GM18858 (cell line): Measurements from ENCODE around the gene SMCO1.
"Not testable (repeated sequence)": the region's sequence is repeated elsewhere in the genome, so short reads cannot be mapped to it uniquely, and the experiment has no call there.

Source experiments
- ATAC-seq: cut with Tn5 transposase; IDR thresholded peaks from one replicate; pipeline ENCODE4 v1.9.1; 2021; ENCODE audit not compliant: unreplicated experiment

SMCO1 gene, protein sequence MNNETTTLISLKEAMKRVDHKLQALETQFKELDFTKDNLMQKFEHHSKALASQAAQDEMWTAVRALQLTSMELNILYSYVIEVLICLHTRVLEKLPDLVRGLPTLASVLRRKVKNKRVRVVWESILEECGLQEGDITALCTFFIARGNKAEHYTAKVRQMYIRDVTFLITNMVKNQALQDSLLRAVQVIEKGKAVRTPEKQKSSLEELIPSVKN

DNA sequence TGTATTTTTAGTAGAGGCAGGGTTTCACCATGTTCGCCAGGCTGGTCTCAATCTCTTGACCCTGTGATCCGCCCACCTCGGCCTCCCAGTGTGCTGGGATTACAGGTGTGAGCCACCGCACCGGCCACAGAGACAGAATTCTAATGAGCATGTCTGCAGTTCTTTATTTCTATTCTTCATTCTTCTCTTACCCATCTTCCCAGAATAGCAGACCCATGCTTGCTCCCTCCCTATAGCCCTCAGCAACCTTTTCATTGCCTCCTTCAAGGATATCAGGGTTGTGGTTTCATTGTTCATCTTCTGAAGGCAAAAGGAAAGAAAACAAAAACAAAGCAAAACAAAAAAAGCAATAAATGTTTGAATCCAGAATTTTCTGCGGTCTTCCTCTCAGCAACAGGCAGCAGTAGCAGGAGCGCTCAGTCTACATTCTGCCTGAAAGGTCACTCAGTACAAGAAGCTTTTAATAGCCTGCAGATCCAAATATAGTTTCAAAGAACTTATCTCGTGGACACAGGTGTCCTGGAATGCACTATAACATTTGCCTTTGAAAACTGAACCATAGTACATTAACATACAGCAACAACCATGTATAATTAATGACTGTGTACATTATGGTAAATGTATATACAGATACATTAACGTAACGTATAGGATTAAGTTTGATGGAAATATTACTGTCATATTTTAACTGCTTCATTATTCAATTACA lies at the start of gene SMCO1:
Gene SMCO1, minus strand, starts transcription at position 434 of the 709 bp plus-strand sequence. Its CDS starts 137 bp downstream, at position 297.
- ATAC-seq = no peak

DNA sequence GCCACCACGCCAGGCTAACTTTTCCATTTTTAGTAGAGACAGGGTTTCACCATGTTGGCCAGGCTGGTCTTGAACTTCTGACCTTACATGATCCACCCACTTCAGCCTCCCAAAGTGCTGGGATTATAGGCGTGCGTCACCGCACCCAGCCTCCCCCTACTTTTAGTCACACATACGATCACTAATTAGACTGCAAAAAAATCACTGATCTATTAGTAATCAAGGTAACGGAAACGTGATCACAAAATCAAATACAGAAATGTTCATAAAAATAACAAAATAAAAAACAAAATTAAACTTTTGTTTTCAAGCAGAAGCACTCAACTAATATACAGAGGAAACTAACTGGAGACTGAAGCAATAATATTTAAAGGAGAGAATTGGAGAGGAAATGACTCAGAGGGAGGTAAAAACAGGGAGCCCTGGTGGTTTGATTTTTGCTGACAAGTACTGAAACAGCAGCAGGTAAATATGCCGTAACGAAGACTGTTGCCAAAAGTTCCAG lies 48.6 kb upstream of the SMCO1 start:
- ATAC-seq = no peak

DNA sequence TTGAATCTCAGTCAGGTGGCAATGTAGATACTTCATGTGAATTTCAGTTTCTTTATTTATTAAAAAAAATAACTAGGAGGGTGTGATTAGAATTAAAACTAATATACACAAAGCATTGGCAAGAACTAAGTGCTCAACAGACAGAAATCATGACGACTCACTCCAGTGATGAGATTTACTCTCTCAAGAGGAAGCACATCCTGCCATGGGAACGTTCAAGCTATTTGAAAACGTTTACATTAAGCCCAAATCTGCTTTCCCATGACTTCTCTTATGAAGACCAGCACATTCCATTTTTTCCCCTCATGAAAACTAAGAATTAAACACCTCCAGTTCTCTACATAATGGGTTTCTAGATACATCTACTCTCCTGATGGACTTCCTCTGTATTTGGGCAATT lies 44.7 kb upstream of the SMCO1 start:
- ATAC-seq = no peak

- no peak for ATAC-seq
These were observed 43.3 kb upstream of the SMCO1 start for GRCh38 chr3:196558476-196558875.

DNA sequence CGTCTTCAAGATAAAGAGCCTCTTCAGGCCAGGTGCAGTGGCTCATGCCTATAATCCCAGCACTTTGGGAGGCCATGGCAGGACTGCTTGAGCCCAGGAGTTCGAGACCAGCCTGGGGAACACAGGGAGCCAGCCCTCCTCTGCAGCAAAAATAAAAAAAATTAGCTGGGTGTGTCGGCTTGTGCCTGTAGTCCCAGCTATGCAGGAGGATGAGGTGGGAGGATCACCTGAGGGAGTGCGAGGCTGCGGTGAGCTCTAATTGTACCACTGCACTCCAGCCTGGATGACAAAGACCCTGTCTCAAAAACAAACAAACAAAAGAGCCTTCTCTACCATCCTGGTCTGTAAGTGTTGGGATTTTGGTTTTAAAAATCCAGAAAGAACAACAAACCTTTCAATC lies 42.1 kb upstream of the SMCO1 start:
- no peak for ATAC-seq

DNA sequence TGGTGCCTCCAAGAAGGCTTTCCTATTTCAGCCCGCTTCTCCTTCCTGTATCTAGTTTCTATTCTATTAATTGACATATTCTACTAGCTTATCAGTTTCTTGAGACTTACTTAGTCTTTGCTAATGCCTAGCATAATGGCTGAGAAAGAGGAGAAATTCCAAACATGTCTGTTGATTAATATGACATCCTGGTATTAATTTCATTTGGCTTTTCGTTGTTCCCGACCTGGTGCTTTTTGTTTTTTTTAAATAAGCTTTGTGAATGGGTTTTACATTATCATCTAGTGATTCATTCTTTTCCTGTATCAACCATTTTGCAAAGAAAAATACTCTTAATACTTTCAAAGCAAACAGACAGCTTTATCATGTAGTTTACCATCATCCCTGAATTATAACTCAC lies 40.1 kb upstream of the SMCO1 start:
- ATAC-seq = no peak

- ATAC-seq = no peak
These were observed 39.1 kb upstream of the SMCO1 start for GRCh38 chr3:196554205-196554604.

DNA sequence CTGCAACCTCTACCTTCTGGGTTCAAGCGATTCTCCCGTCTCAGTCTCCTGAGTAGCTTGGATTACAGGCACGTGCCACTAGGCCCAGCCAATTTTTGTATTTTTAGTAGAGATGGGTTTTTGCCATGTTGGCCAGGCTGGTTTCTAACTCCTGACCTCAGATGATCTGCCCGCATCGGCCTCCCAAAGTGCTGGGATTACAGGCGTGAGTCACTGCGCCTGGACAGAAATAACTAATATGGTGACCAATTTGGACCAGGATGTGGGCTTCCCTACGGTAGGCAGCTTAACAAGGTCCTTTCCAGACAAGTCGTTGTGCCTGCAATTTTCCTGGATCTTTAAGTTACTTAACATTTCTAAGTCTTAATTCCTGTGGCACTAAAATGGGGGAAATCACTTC lies 38.4 kb upstream of the SMCO1 start:
- no peak for ATAC-seq

DNA sequence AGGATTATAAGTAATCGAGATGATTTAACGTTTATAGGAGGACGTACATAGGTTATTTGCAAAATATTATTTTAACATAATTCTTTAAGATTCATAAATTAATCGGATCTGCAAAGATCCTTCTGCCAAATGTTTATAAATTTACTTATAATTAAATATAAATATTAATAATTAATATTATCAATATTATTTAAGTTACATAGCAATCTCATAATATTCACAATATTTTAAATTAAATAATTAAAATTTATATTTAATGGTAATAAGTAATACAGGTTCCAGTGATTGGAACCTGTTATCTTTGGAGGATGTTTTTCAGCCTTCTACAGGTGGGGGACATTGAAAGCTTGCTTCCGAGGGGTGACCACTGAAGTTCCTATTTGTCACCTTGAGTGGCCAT lies 37.1 kb upstream of the SMCO1 start:
- ATAC-seq = no peak

- not testable (repeated sequence) for ATAC-seq
These were observed 35.0 kb upstream of the SMCO1 start for GRCh38 chr3:196550172-196550571.

- ATAC-seq = not testable (repeated sequence)
These were observed 34.2 kb upstream of the SMCO1 start for GRCh38 chr3:196549312-196549711.

GRCh38 chr3:196547067-196547466 lies 31.9 kb upstream of the SMCO1 start:
- ATAC-seq = no peak

- no peak for ATAC-seq
These were observed 31.4 kb upstream of the SMCO1 start for GRCh38 chr3:196546537-196546936.

DNA sequence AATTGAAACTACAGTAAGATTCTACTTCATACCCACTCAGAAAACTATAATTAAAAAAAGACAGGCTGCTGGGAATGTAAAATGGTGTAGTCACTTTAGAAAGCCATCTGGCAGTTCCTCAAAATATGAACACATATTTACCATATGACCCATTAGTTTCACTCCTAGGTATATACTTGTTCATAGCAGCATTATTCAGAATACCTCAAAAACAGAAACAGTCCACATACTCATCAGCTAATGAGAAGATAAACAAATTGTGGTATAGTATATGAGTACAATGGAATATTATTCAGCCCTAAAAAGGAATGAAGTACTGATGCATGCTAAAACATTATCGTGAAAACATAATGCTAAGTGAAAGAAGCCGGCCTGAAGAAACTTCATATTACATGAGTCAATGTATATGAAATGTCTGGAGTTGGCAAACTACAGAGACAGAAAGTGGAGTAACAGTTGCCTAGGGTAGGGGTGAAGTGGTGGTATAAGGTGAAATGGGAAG lies 29.4 kb upstream of the SMCO1 start:
- no peak for ATAC-seq

- ATAC-seq = no peak
These were observed 26.7 kb upstream of the SMCO1 start for GRCh38 chr3:196541684-196542445.

- no peak for ATAC-seq
These were observed 22.3 kb upstream of the SMCO1 start for GRCh38 chr3:196537319-196537984.

- no peak for ATAC-seq
These were observed 18.1 kb upstream of the SMCO1 start for GRCh38 chr3:196533260-196533681.

- ATAC-seq = no peak
These were observed 16.3 kb upstream of the SMCO1 start for GRCh38 chr3:196531418-196531817.

DNA sequence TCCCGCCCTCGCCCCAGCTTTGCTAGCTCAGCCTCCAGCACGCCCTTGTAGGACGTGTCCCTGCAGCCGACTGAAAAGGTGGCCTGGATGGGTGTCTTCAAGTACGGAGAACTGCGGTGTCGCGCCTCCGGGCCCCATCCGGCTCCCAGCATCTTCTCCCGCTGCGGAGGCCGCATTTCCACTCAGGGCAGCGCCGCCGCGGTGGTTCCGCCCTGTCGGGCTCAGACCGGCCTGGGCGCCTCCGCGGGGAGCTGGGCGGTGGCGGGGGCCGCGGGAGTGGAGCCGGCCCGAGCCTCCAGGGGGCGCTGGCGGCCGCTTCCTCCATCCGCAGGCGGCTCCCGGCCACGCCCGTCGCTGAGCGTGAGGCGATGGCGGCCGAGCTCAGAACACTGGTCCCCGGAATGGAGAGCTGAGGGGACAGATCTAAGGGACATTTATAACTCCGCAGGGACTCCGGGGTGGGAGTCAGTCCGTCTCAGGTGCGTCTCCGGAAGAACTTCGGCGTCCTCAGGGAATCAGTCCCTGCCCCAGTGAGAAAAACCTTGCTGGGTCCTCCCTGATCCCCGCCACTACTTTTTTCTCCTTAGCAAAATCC lies 13.6 kb upstream of the SMCO1 start:
- ATAC-seq = no peak

- no peak for ATAC-seq
These were observed 10.0 kb upstream of the SMCO1 start for GRCh38 chr3:196525141-196525540.

DNA sequence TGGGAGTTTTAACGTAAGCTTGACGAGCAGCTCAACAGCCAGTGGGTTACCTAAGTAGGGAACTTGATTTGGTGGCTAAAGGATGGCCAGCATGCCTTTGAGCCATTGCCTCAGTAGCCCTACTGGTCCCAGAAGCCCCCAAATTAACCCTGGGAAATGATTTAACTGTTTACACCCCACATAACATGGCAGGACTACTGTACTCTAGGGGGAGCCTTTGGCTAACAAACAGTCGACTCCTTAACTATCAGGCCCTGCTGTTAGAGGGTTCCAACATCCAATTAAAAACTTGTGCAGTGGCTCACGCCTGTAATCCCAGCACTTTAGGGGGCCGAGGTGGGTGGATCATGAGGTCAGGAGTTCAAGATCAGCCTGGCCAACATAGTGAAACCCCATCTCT lies 9.4 kb upstream of the SMCO1 start:
- no peak for ATAC-seq
